ENCODE data around the gene TBX18. TPM values are rescaled to one million over a fixed set of nuclear protein-coding genes. Genes with fewer than 3 reads are reported as not detected.

Gene TBX18
- total and polyA plus RNA-seq, 2 of the 4 experiments (the other 2 are of a cell fraction) = 0.86 to 1.3 TPM

GRCh38 chr6:84733889-84734288 is 30.5 kb downstream of the TBX18 start:
- no peak overlapping the region for H3K9ac ChIP-seq (ENCODE audit: low read depth, low read length)
- CTCF ChIA-PET = no interaction called here
- no peak overlapping the region for H3K4ac ChIP-seq (ENCODE audit: low read depth, low read length)
- H3K23ac ChIP-seq (ENCODE audit: low read depth, low read length) = no peak overlapping the region
- no peak overlapping the region for H2AK9ac ChIP-seq (replicated peaks; ENCODE audit: low read depth, low read length, poor library complexity)
- no peak for DNase-seq
- H3K4me1 ChIP-seq (ENCODE audit: control insufficient read depth, insufficient read depth, low read length) = no peaks in the 10 kb centered on the region
- H3K9me3 ChIP-seq (ENCODE audit: control insufficient read depth, insufficient read depth, low read length) = no peaks in the 10 kb centered on the region
- H3K4me2 ChIP-seq (ENCODE audit: low read depth, low read length) = no peak overlapping the region
- no peaks in the 10 kb centered on the region for H3K36me3 ChIP-seq (ENCODE audit: control insufficient read depth, insufficient read depth, low read length)
- H3K18ac ChIP-seq (ENCODE audit: low read depth, low read length) = no peak overlapping the region
- H4K20me1 ChIP-seq (ENCODE audit: insufficient read depth, low read length) = no peaks in the 10 kb centered on the region
- no peak overlapping the region for H2BK120ac ChIP-seq (ENCODE audit: low read depth, low read length)
- H3K14ac ChIP-seq (replicated peaks; ENCODE audit: low read depth, low read length) = no peak overlapping the region
- no peak overlapping the region for H2BK15ac ChIP-seq (ENCODE audit: low read depth, low read length)
- POLR2A ChIA-PET (ENCODE audit: unreplicated experiment) = no interaction called here
- no peak overlapping the region for H3K27ac ChIP-seq (ENCODE audit: insufficient read depth, low read length)
- in situ Hi-C loops (cut with MboI; ENCODE audit: low sequenced_read_pairs) = no loop called here
- no peak for ATAC-seq (ENCODE audit: low read depth)
- BruUV-seq (replicated peaks) = no TSS peak
- no peaks in the 10 kb centered on the region for H3K9me1 ChIP-seq (ENCODE audit: insufficient read depth, low read length)
- no peak overlapping the region for H3K4me3 ChIP-seq (ENCODE audit: insufficient read depth, low read depth, low read length)
- H4K8ac ChIP-seq (ENCODE audit: low read depth in 2 of 2, low read length in 2 of 2) = no peak overlapping the region
- no peak overlapping the region for H3K56ac ChIP-seq (ENCODE audit: extremely low read depth, insufficient read depth, low read length)
- H3K79me1 ChIP-seq (ENCODE audit: low read depth in 1 of 2, low read length in 2 of 2) = no peaks in the 10 kb centered on the region
- no peak overlapping the region for H4K5ac ChIP-seq (ENCODE audit: low read depth, low read length)
- dilution Hi-C loops (cut with HindIII; ENCODE audit: low sequenced_read_pairs, unreplicated experiment) = no loop called here
- no peak for TF ChIP-seq MXI1 (IDR thresholded peaks at IDR 0.05; ENCODE audit: borderline replicate concordance, low read depth, low read length)
- TF ChIP-seq MAZ (IDR thresholded peaks at IDR 0.05; ENCODE audit: borderline replicate concordance, low read depth, low read length) = no peak
- no peak for TF ChIP-seq USF2 (IDR thresholded peaks at IDR 0.05; ENCODE audit: low read depth, low read length)
- TF ChIP-seq FOS (IDR thresholded peaks at IDR 0.05; ENCODE audit: low read depth, low read length) = no peak
- TF ChIP-seq RFX5 (IDR thresholded peaks at IDR 0.05; ENCODE audit: low read depth, low read length) = no peak
- no peak for TF ChIP-seq CHD1 (IDR thresholded peaks at IDR 0.05; ENCODE audit: low read depth, low read length)
- no peak for TF ChIP-seq MAFK (IDR thresholded peaks at IDR 0.05; ENCODE audit: low read depth, low read length)
- TF ChIP-seq SMC3 (IDR thresholded peaks at IDR 0.05; ENCODE audit: low read depth, low read length) = no peak
- TF ChIP-seq CEBPB (IDR thresholded peaks at IDR 0.05; ENCODE audit: low read depth, low read length) = no peak
- TF ChIP-seq ELK1 (IDR thresholded peaks at IDR 0.05; ENCODE audit: borderline replicate concordance, low read depth, low read length) = no peak
- no peak for TF ChIP-seq POLR2A (IDR thresholded peaks at IDR 0.05; ENCODE audit: low read depth, low read length)
- TF ChIP-seq RAD21 (IDR thresholded peaks at IDR 0.05; ENCODE audit: low read length) = no peak
- no peak for TF ChIP-seq CTCF (conservative IDR thresholded peaks at IDR 0.05; ENCODE audit: low read depth, low read length)
- TF ChIP-seq BHLHE40 (IDR thresholded peaks at IDR 0.05; ENCODE audit: low read depth, low read length) = no peak
- TF ChIP-seq NFE2L2 (IDR thresholded peaks at IDR 0.05; ENCODE audit: low read depth, low read length) = no peak
- TF ChIP-seq RCOR1 (IDR thresholded peaks at IDR 0.05; ENCODE audit: insufficient replicate concordance, low read length) = no peak
- H4K91ac ChIP-seq (ENCODE audit: insufficient read depth, low read depth, low read length) = no peak overlapping the region
- no peak overlapping the region for H2BK5ac ChIP-seq (ENCODE audit: low read depth, low read length, poor library complexity, severe bottlenecking)
- H3K27me3 ChIP-seq (ENCODE audit: control insufficient read depth, insufficient read depth, low read length) = no peaks in the 10 kb centered on the region
- no CpG with 5 or more reads among the region's 2 CpGs for WGBS, 2 experiments (ENCODE audit: extremely low coverage in 2 of 2, insufficient read length in 1 of 2)
- H2AK5ac ChIP-seq (ENCODE audit: low read depth, low read length) = no peak overlapping the region
- H2BK20ac ChIP-seq (ENCODE audit: low read depth, low read length) = no peak overlapping the region
- intact Hi-C loops (cut with micrococcal nuclease) = no loop called here
- H2AFZ ChIP-seq (replicated peaks; ENCODE audit: low read length, poor library complexity) = no peak overlapping the region
